K562 (cell line): ENCODE measurements around the gene NUBPL. TPM values are rescaled to one million over a fixed set of nuclear protein-coding genes. Genes with fewer than 3 reads are reported as not detected.

Experiments used
- ATAC-seq: fragments of 200-7000 bp; cut with Tn5 transposase; 3 replicates; pipeline ENCODE4 v1.9.1; 2020; ENCODE audit warnings: moderate library complexity
- BruUV-seq: library from RNA; stranded (reverse); fragments of 400-500 nt; replicated peaks from 2 replicates; lab custom pipeline; 2021; lab: Mats Ljungman, UMichigan
- CTCF ChIA-PET: fragments of 300-600 bp; formaldehyde crosslinking; extraction: SDS; loops from one replicate; lab custom pipeline; 2021; ENCODE audit warnings: low intra/inter-chr PET ratio; lab: Yijun Ruan, JAX
- POLR2A ChIA-PET: fragments of 300-600, 350-650 bp; sonication (Branson Sonifier 250); formaldehyde crosslinking; extraction: SDS; loops from one replicate; lab custom pipeline; 2021; ENCODE audit warnings: antibody characterized with exemption, inconsistent platforms; lab: Yijun Ruan, JAX
- DNase-seq, 4 experiments: peaks; one replicate each; pipeline versions ENCODE4 v3.0.0 to v3.0.0-alpha.2; 2011 to 2018; ENCODE audit warnings: low spot score in 3 of 4, mixed read lengths in 3 of 4; ENCODE audit errors: extremely low read depth in 1 of 4
- FAIRE-seq: peaks from 2 replicates; lab custom pipeline; 2011; peaks lifted over from hg19 to GRCh38; lab: Jason Lieb, UNC
- H2AFZ ChIP-seq: 2 replicates; pipeline ENCODE4 v1.6.0; 2011; ENCODE audit warnings: low read depth, low read length, control low read depth, inconsistent platforms
- H3K27ac ChIP-seq: fragments of 200-600 bp; 3 replicates; pipeline ENCODE4 v1.8.0; 2011; ENCODE audit warnings: low read depth, mild to moderate bottlenecking, control low read depth, inconsistent platforms, low read length, moderate library complexity, mixed read lengths; ENCODE audit errors: extremely low read depth
- H3K27me3 ChIP-seq, 2 experiments: fragments of 300-600 bp in 1 of 2; 2 replicates in 1 of 2; 3 replicates in 1 of 2; pipeline versions ENCODE4 v1.6.0 to v1.8.0; 2011; ENCODE audit warnings: inconsistent platforms in 2 of 2, low read length in 2 of 2, mild to moderate bottlenecking in 1 of 2, mixed read lengths in 1 of 2, moderate library complexity in 1 of 2; ENCODE audit not compliant: control insufficient read depth in 2 of 2, insufficient read depth in 2 of 2
- H3K36me3 ChIP-seq: fragments of 300-600 bp; 3 replicates; pipeline ENCODE4 v1.8.0; 2011; ENCODE audit warnings: mild to moderate bottlenecking, low read length, inconsistent platforms; ENCODE audit not compliant: control insufficient read depth, insufficient read depth
- H3K4me1 ChIP-seq, 2 experiments: fragments of 200-600 bp in 1 of 2; replicated peaks in 1 of 2; 2 replicates in 1 of 2; 3 replicates in 1 of 2; pipeline versions ENCODE4 v1.5.1 to v1.8.0; 2011; ENCODE audit warnings: inconsistent platforms in 2 of 2, low read length in 2 of 2, mild to moderate bottlenecking in 1 of 2, mixed read lengths in 1 of 2, moderate library complexity in 1 of 2; ENCODE audit not compliant: control insufficient read depth in 2 of 2, insufficient read depth in 2 of 2
- H3K4me2 ChIP-seq: 2 replicates; pipeline ENCODE4 v1.6.1; 2011; ENCODE audit warnings: low read length, control low read depth, inconsistent platforms, mixed read lengths; ENCODE audit not compliant: insufficient read depth
- H3K4me3 ChIP-seq: fragments of 200-600 bp; sonication (generic), shearing (Covaris generic); 2 replicates; pipeline ENCODE4 v1.5.1; 2016; ENCODE audit warnings: control low read depth, inconsistent platforms
- H3K79me2 ChIP-seq: fragments of 200-600 bp; 3 replicates; pipeline ENCODE4 v1.8.0; 2011; ENCODE audit warnings: low read length, inconsistent platforms; ENCODE audit not compliant: control insufficient read depth, insufficient read depth
- H3K9ac ChIP-seq, 2 experiments: 2 replicates each; pipeline versions ENCODE4 v1.6.0 to v1.6.1; 2011; ENCODE audit warnings: low read depth in 2 of 2, low read length in 2 of 2, control low read depth in 1 of 2, inconsistent platforms in 1 of 2, mild to moderate bottlenecking in 1 of 2, mixed read lengths in 1 of 2; ENCODE audit not compliant: insufficient read depth in 1 of 2
- H3K9me1 ChIP-seq: one replicate; pipeline ENCODE4 v1.6.0; 2011; ENCODE audit warnings: inconsistent platforms, mild to moderate bottlenecking, low read length, moderate library complexity; ENCODE audit not compliant: control insufficient read depth, insufficient read depth
- H3K9me3 ChIP-seq: replicated peaks from 2 replicates; pipeline ENCODE4 v1.5.1; 2011; ENCODE audit warnings: low read depth, low read length, inconsistent platforms; ENCODE audit not compliant: control insufficient read depth, insufficient read depth
- H4K20me1 ChIP-seq: replicated peaks from 2 replicates; pipeline ENCODE4 v1.6.1; 2011; ENCODE audit warnings: low read length, inconsistent platforms, mixed read lengths; ENCODE audit not compliant: control insufficient read depth, insufficient read depth
- BHLHE40 ChIP-seq: IDR thresholded peaks from 2 replicates; pipeline ENCODE4 v1.6.1; 2011; ENCODE audit warnings: low read length, improper control_type of control experiment
- BRD9 ChIP-seq: fragments of 450-650 bp; IDR thresholded peaks from 2 replicates; pipeline ENCODE4 v1.6.1; 2018; ENCODE audit warnings: low read depth; ENCODE audit not compliant: partially characterized antibody
- DNMT1 ChIP-seq: fragments of 450-650 bp; IDR thresholded peaks from 2 replicates; pipeline ENCODE4 v1.6.1; 2016; ENCODE audit warnings: antibody characterized with exemption, mild to moderate bottlenecking
- PURB ChIP-seq: sonication (generic); formaldehyde crosslinking; IDR thresholded peaks from 2 replicates; pipeline ENCODE4 v1.9.0; 2021; ENCODE audit warnings: low read depth, mild to moderate bottlenecking, missing genetic modification reagents
- RFX5 ChIP-seq: IDR thresholded peaks from 2 replicates; pipeline ENCODE4 v1.6.1; 2011; ENCODE audit warnings: low read depth, mild to moderate bottlenecking, improper control_type of control experiment, low read length
- ZNF212 ChIP-seq: fragments of 450-650 bp; formaldehyde crosslinking; IDR thresholded peaks from 2 replicates; pipeline ENCODE4 v1.4.0; 2020; ENCODE audit warnings: mild to moderate bottlenecking
- WGBS: fragments of 100-300 bp; shearing (Covaris generic); methylation state at CpG from one replicate; pipeline ENCODE4 v1.1.6; 2016; ENCODE audit warnings: low coverage, mixed read lengths; ENCODE audit not compliant: insufficient coverage; ENCODE audit errors: missing lambda C conversion rate; 5-methylcytosine and 5-hydroxymethylcytosine counted together
- in situ Hi-C: fragments of 300-500 bp; cut with MboI; formaldehyde crosslinking; loops from 4 replicates; pipeline ENCODE4 v1.15.0; 2018; ENCODE audit warnings: inconsistent platforms, mixed read lengths
- intact Hi-C: fragments of 100-400 bp; cut with micrococcal nuclease; formaldehyde crosslinking; loops from 2 replicates; pipeline ENCODE4 v1.14.2; 2022
- polyA plus RNA-seq, 8 experiments: library from polyadenylated mRNA; depleted of rRNA in 4 of 8; stranded (reverse) in 5 of 8; unstranded in 3 of 8; fragments of >200 nt; fragmentation: Nextera tagmentation in 2 of 8; fragmentation: Illumina TruSeq in 1 of 8; extraction: Ambion mirVana in 2 of 8; extraction: Trizol in 1 of 8; gene quantifications; 2 replicates each; pipeline versions ENCODE4 v1.2.1 to v1.2.3, GENCODE V29; 2011 to 2014; ENCODE audit warnings: inconsistent platforms in 1 of 8, missing spikeins in 1 of 8
- total RNA-seq, 7 experiments: library from RNA; depleted of rRNA in 6 of 7; stranded (reverse); fragments of >200 nt in 6 of 7; fragmentation: Illumina TruSeq in 2 of 7; extraction: Trizol in 2 of 7; gene quantifications; 2 replicates each; pipeline versions ENCODE4 v1.2.1 to v1.2.3, GENCODE V29; 2011 to 2021; ENCODE audit warnings: low replicate concordance in 1 of 7
- TF ChIP-seq, protein P1 (sequence below), 2 experiments: IDR thresholded peaks; 2 replicates each; pipeline ENCODE4 v1.6.1; 2011; ENCODE audit warnings: borderline replicate concordance in 1 of 2, control low read depth in 1 of 2, low read depth in 1 of 2, low read length in 1 of 2, mild to moderate bottlenecking in 1 of 2, mixed read lengths in 1 of 2, moderate library complexity in 1 of 2; ENCODE audit not compliant: insufficient read depth in 1 of 2, insufficient read length in 1 of 2, poor library complexity in 1 of 2, severe bottlenecking in 1 of 2; ENCODE audit errors: extremely low read depth in 1 of 2
- TF ChIP-seq, protein P2 (sequence below), 3 experiments: IDR thresholded peaks in 2 of 3; conservative IDR thresholded peaks in 1 of 3; 2 replicates each; pipeline ENCODE4 v1.5.1; 2011 to 2012; ENCODE audit warnings: low read length in 3 of 3, mild to moderate bottlenecking in 3 of 3, control low read depth in 2 of 3, improper control_type of control experiment in 1 of 3, inconsistent platforms in 1 of 3, low read depth in 1 of 3, mixed read lengths in 1 of 3, moderate library complexity in 1 of 3; ENCODE audit not compliant: insufficient read depth in 2 of 3
- TF ChIP-seq, protein P3 (sequence below): sonication (generic); IDR thresholded peaks from 2 replicates; pipeline ENCODE4 v1.6.1; 2016
- TF ChIP-seq, protein P4 (sequence below): fragments of 450-650 bp; IDR thresholded peaks from one replicate; pipeline ENCODE4 v1.6.1; 2018; ENCODE audit warnings: mild to moderate bottlenecking, moderate library complexity; ENCODE audit not compliant: partially characterized antibody

Gene NUBPL
- total and polyA plus RNA-seq, 9 of the 15 experiments (the other 6 are each of a cell fraction or from before 2014, with no cell fraction given), result 3.2 to 8.7 (median 6.1) TPM

DNA sequence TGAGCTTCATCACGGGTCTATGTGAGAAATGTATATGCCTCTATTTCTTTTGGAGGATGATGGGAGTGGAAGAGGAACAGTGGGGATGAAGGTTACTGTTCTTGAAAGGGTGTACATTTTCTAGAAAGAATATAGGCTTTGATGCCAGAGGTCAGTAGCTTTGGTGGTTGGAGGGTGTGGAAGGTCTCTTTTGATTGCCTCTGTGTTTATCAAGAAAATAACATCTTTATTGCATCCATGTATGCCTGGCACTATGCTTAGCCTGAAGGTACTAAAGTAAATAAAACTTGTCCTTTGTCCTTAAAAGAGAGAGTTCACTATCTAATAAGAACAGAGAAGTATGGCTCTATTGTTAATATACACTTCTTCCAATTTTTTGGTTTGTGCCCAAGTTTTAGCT lies 201.8 kb downstream of the NUBPL start:
- POLR2A ChIA-PET, result no interaction called here
- no peak for FAIRE-seq
- WGBS, result 7% methylated on average over 1 of the region's 1 CpG

More for the DNA sequence above, 201.8 kb downstream of the NUBPL start:
- TF ChIP-seq BRD9 (no peak), RFX5 (no peak), BHLHE40 (no peak), PURB (CRISPR knock-in tag) (no peak), ZNF212 (no peak), DNMT1 (no peak)
- TF ChIP-seq, protein P1, sequence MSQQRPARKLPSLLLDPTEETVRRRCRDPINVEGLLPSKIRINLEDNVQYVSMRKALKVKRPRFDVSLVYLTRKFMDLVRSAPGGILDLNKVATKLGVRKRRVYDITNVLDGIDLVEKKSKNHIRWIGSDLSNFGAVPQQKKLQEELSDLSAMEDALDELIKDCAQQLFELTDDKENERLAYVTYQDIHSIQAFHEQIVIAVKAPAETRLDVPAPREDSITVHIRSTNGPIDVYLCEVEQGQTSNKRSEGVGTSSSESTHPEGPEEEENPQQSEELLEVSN (IDR thresholded peaks at IDR 0.05; ENCODE audit: borderline replicate concordance in 1 of 2, extremely low read depth in 1 of 2, insufficient read depth in 1 of 2, insufficient read length in 1 of 2, low read depth in 1 of 2, low read length in 1 of 2, poor library complexity in 1 of 2, severe bottlenecking in 1 of 2), result no peak
- TF ChIP-seq, protein P2, sequence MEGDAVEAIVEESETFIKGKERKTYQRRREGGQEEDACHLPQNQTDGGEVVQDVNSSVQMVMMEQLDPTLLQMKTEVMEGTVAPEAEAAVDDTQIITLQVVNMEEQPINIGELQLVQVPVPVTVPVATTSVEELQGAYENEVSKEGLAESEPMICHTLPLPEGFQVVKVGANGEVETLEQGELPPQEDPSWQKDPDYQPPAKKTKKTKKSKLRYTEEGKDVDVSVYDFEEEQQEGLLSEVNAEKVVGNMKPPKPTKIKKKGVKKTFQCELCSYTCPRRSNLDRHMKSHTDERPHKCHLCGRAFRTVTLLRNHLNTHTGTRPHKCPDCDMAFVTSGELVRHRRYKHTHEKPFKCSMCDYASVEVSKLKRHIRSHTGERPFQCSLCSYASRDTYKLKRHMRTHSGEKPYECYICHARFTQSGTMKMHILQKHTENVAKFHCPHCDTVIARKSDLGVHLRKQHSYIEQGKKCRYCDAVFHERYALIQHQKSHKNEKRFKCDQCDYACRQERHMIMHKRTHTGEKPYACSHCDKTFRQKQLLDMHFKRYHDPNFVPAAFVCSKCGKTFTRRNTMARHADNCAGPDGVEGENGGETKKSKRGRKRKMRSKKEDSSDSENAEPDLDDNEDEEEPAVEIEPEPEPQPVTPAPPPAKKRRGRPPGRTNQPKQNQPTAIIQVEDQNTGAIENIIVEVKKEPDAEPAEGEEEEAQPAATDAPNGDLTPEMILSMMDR (IDR thresholded peaks at IDR 0.05 in 2 of 3, conservative IDR thresholded peaks at IDR 0.05 in 1 of 3; ENCODE audit: insufficient read depth in 2 of 3, low read depth in 1 of 3, low read length in 3 of 3), result no peak
- TF ChIP-seq, protein P3, sequence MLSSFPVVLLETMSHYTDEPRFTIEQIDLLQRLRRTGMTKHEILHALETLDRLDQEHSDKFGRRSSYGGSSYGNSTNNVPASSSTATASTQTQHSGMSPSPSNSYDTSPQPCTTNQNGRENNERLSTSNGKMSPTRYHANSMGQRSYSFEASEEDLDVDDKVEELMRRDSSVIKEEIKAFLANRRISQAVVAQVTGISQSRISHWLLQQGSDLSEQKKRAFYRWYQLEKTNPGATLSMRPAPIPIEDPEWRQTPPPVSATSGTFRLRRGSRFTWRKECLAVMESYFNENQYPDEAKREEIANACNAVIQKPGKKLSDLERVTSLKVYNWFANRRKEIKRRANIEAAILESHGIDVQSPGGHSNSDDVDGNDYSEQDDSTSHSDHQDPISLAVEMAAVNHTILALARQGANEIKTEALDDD, result no peak
- TF ChIP-seq, protein P4, sequence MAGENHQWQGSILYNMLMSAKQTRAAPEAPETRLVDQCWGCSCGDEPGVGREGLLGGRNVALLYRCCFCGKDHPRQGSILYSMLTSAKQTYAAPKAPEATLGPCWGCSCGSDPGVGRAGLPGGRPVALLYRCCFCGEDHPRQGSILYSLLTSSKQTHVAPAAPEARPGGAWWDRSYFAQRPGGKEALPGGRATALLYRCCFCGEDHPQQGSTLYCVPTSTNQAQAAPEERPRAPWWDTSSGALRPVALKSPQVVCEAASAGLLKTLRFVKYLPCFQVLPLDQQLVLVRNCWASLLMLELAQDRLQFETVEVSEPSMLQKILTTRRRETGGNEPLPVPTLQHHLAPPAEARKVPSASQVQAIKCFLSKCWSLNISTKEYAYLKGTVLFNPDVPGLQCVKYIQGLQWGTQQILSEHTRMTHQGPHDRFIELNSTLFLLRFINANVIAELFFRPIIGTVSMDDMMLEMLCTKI, result no peak
- intact Hi-C loops (no loop called here), in situ Hi-C loops (no loop called here)
- no TSS peak for BruUV-seq
- Histone ChIP-seq H4K20me1 (no peaks in the 10 kb centered on the region), H3K4me2 (no peak overlapping the region), H3K4me1 (no peaks in the 10 kb centered on the region), H3K27ac (no peak overlapping the region), H3K9me3 (no peaks in the 10 kb centered on the region), H3K36me3 (no peaks in the 10 kb centered on the region), H3K27me3 (no peaks in the 10 kb centered on the region), H2AFZ (no peak overlapping the region), H3K9me1 (no peaks in the 10 kb centered on the region), H3K9ac (no peak overlapping the region), H3K79me2 (no peaks in the 10 kb centered on the region), H3K4me3 (no peak overlapping the region)
- DNase-seq (no peak), ATAC-seq (no peak)
- CTCF ChIA-PET, result no interaction called here
